K562 (cell line): Measurements from ENCODE around the gene ASMTL. TPM values are rescaled to one million over a fixed set of nuclear protein-coding genes. Genes with fewer than 3 reads are reported as not detected.

ENCODE experiments used
- ADNP ChIP-seq: fragments of 200-800 bp; sonication (Bioruptor generic); IDR thresholded peaks from 2 replicates; pipeline ENCODE4 v1.6.1; 2016; ENCODE audit warnings: missing genetic modification characterization, missing compliant biosample characterization
- CCNT2 ChIP-seq: IDR thresholded peaks from 2 replicates; pipeline ENCODE4 v1.6.1; 2011; ENCODE audit warnings: borderline replicate concordance, low read depth, mild to moderate bottlenecking, moderate library complexity, mixed read lengths, low read length; ENCODE audit not compliant: insufficient read length; ENCODE audit errors: extremely low read depth
- CREB1 ChIP-seq, 2 experiments: sonication (generic) in 1 of 2; formaldehyde crosslinking in 1 of 2; IDR thresholded peaks; 2 replicates each; pipeline versions ENCODE4 v1.6.1 to v1.8.0; 2012 to 2022; ENCODE audit warnings: inconsistent platforms in 1 of 2, mild to moderate bottlenecking in 1 of 2, missing genetic modification reagents in 1 of 2, moderate library complexity in 1 of 2
- CTBP1 ChIP-seq: fragments of 450-650 bp; IDR thresholded peaks from 2 replicates; pipeline ENCODE4 v1.6.1; 2016; ENCODE audit warnings: borderline replicate concordance
- GABPB1 ChIP-seq: sonication (generic); formaldehyde crosslinking; IDR thresholded peaks from 2 replicates; pipeline ENCODE4 v1.8.0; 2022; ENCODE audit warnings: mild to moderate bottlenecking, missing genetic modification reagents
- KLF10 ChIP-seq: fragments of 250-450 bp; sonication (Bioruptor Pico); IDR thresholded peaks from 2 replicates; pipeline ENCODE4 v1.6.1; 2021; ENCODE audit warnings: matching md5 sums
- MTA3 ChIP-seq: fragments of 450-650 bp; formaldehyde crosslinking; IDR thresholded peaks from 2 replicates; pipeline ENCODE4 v1.6.1; 2017; ENCODE audit warnings: mild to moderate bottlenecking, borderline replicate concordance
- MYNN ChIP-seq, 2 experiments: sonication (generic); formaldehyde crosslinking in 1 of 2; IDR thresholded peaks; 2 replicates each; pipeline versions ENCODE4 v1.5.0 to v1.6.1; 2016 to 2020; ENCODE audit warnings: antibody characterized with exemption in 1 of 2, missing genetic modification reagents in 1 of 2
- NFATC3 ChIP-seq: fragments of 450-650 bp; IDR thresholded peaks from 2 replicates; pipeline ENCODE4 v1.6.1; 2017; ENCODE audit warnings: mild to moderate bottlenecking
- PRPF4 ChIP-seq: fragments of 200-400 bp; formaldehyde crosslinking; IDR thresholded peaks from one replicate; pipeline ENCODE4 v1.6.1; 2017; ENCODE audit warnings: low read length, low read depth, mild to moderate bottlenecking; ENCODE audit not compliant: insufficient read depth, poor library complexity, severe bottlenecking
- SRF ChIP-seq, 2 experiments: fragments of 250-450, 450-650 bp in 1 of 2; sonication (Bioruptor Pico) in 1 of 2; sonication (generic) in 1 of 2; formaldehyde crosslinking; IDR thresholded peaks; 2 replicates each; pipeline versions ENCODE4 v1.5.0 to v1.5.1; 2020 to 2022; ENCODE audit warnings: mild to moderate bottlenecking in 1 of 2, missing genetic modification reagents in 1 of 2
- TEAD4 ChIP-seq, 2 experiments: sonication (generic) in 1 of 2; formaldehyde crosslinking in 1 of 2; IDR thresholded peaks; 2 replicates each; pipeline versions ENCODE4 v1.6.1 to v1.8.0; 2012 to 2022; ENCODE audit warnings: borderline replicate concordance in 1 of 2, inconsistent platforms in 1 of 2, low read length in 1 of 2, mild to moderate bottlenecking in 1 of 2, missing genetic modification reagents in 1 of 2
- XRCC5 ChIP-seq: fragments of 200-400 bp; formaldehyde crosslinking; IDR thresholded peaks from 2 replicates; pipeline ENCODE4 v1.6.1; 2017; ENCODE audit warnings: low read depth, mild to moderate bottlenecking, low read length
- ZNF707 ChIP-seq: fragments of 250-450 bp; sonication (Bioruptor Pico); conservative IDR thresholded peaks from 2 replicates; pipeline ENCODE4 v1.8.0; 2022; ENCODE audit warnings: inconsistent platforms, mild to moderate bottlenecking, moderate library complexity
- ZNF764 ChIP-seq: fragments of 250-450 bp; sonication (Bioruptor Pico); IDR thresholded peaks from 2 replicates; pipeline ENCODE4 v1.4.0; 2020; ENCODE audit warnings: low read depth, mild to moderate bottlenecking, moderate library complexity
- polyA plus RNA-seq, 8 experiments: library from polyadenylated mRNA; depleted of rRNA in 4 of 8; stranded (reverse) in 5 of 8; unstranded in 3 of 8; fragments of >200 nt; fragmentation: Nextera tagmentation in 2 of 8; fragmentation: Illumina TruSeq in 1 of 8; extraction: Ambion mirVana in 2 of 8; extraction: Trizol in 1 of 8; gene quantifications; 2 replicates each; pipeline versions ENCODE4 v1.2.1 to v1.2.3, GENCODE V29; 2011 to 2014; ENCODE audit warnings: inconsistent platforms in 1 of 8, missing spikeins in 1 of 8
- total RNA-seq, 7 experiments: library from RNA; depleted of rRNA in 6 of 7; stranded (reverse); fragments of >200 nt in 6 of 7; fragmentation: Illumina TruSeq in 2 of 7; extraction: Trizol in 2 of 7; gene quantifications; 2 replicates each; pipeline versions ENCODE4 v1.2.1 to v1.2.3, GENCODE V29; 2011 to 2021; ENCODE audit warnings: low replicate concordance in 1 of 7

Gene ASMTL
- total and polyA plus RNA-seq, 9 of the 15 experiments (the other 6 are each of a cell fraction or from before 2014, with no cell fraction given) = 0.56 to 20.6 (median 7.6) TPM

GRCh38 chrX:1385253-1386223, 67.2 kb downstream of the ASMTL start (continued):
- TF ChIP-seq NFATC3 (no peak), TEAD4 (IDR thresholded peaks at IDR 0.05; ENCODE audit: low read length) (no peak), TEAD4 (CRISPR knock-in tag; IDR thresholded peaks at IDR 0.05; ENCODE audit: borderline replicate concordance) (no peak), ZNF707 (CRISPR knock-in tag) (no peak), CCNT2 (peak; percentile 37), ZNF764 (CRISPR knock-in tag) (no peak), PRPF4 (no peak), CTBP1 (no peak), XRCC5 (no peak), KLF10 (CRISPR knock-in tag) (no peak), ADNP (tag) (no peak), GABPB1 (no peak), MYNN (IDR thresholded peaks at IDR 0.05) (peak; percentile 39; the same call in 1 of the 2 replicates), MYNN (CRISPR knock-in tag; IDR thresholded peaks at IDR 0.05) (no peak), CREB1 (IDR thresholded peaks at IDR 0.05) (0 out of 2 replicates have a peak, but pooled peaks have one; percentile 10), CREB1 (CRISPR knock-in tag; IDR thresholded peaks at IDR 0.05) (no peak), MTA3 (no peak), SRF (CRISPR knock-in tag; IDR thresholded peaks at IDR 0.05) (no peak)
- TF ChIP-seq, all 486 proteins: peak for 12
